Natural killer cell (primary cell): ENCODE data around the gene SLC44A5. TPM values are rescaled to one million over a fixed set of nuclear protein-coding genes. Genes with fewer than 3 reads are reported as not detected.

Experiments used
- ATAC-seq, 3 donors: fragments of 150-1000 bp in 2 of 3; fragments of 200-7000 bp in 1 of 3; cut with Tn5 transposase; 1 replicate in 1 of 3; 2 replicates in 2 of 3; pipeline ENCODE4 v1.10.0; 2021; ENCODE audit warnings: mild to moderate bottlenecking in 2 of 3, moderate library complexity in 2 of 3
- DNase-seq, 2 donors: peaks; one replicate each; pipeline versions ENCODE4 v3.0.0 to v3.0.0-alpha.2; 2013 to 2021; ENCODE audit warnings: mixed read lengths in 1 of 2
- H3K27ac ChIP-seq: one replicate; pipeline ENCODE4 v1.5.1; 2013; ENCODE audit warnings: mild to moderate bottlenecking, low read length
- H3K27me3 ChIP-seq: one replicate; pipeline ENCODE4 v1.6.1; 2013; ENCODE audit warnings: low read length; ENCODE audit not compliant: control insufficient read depth, insufficient read depth
- H3K36me3 ChIP-seq: one replicate; pipeline ENCODE4 v1.6.1; 2013; ENCODE audit warnings: low read length; ENCODE audit not compliant: control insufficient read depth, insufficient read depth
- H3K4me1 ChIP-seq: one replicate; pipeline ENCODE4 v1.6.1; 2013; ENCODE audit warnings: low read length; ENCODE audit not compliant: control insufficient read depth, insufficient read depth
- H3K4me3 ChIP-seq: one replicate; pipeline ENCODE4 v1.5.1; 2013; ENCODE audit warnings: low read length
- H3K9me3 ChIP-seq: one replicate; pipeline ENCODE4 v1.6.1; 2013; ENCODE audit warnings: low read length; ENCODE audit not compliant: control insufficient read depth, insufficient read depth
- H3K27ac Mint-ChIP-seq, 2 donors: one replicate each; pipeline ENCODE4 v1.8.0; 2022; ENCODE audit warnings: mild to moderate bottlenecking in 2 of 2, mixed read lengths in 2 of 2, moderate library complexity in 1 of 2
- H3K27me3 Mint-ChIP-seq, 2 donors: one replicate each; pipeline ENCODE4 v1.8.0; 2022; ENCODE audit warnings: low read depth in 2 of 2, mixed read lengths in 2 of 2
- H3K36me3 Mint-ChIP-seq: one replicate; pipeline ENCODE4 v1.8.0; 2022; ENCODE audit warnings: mixed read lengths
- H3K4me1 Mint-ChIP-seq, 2 donors: one replicate each; pipeline ENCODE4 v1.8.0; 2022; ENCODE audit warnings: mixed read lengths in 2 of 2
- H3K4me3 Mint-ChIP-seq: one replicate; pipeline ENCODE4 v1.8.0; 2022; ENCODE audit warnings: mild to moderate bottlenecking, moderate library complexity, mixed read lengths
- H3K9me3 Mint-ChIP-seq, 2 donors: one replicate each; pipeline ENCODE4 v1.8.0; 2022; ENCODE audit warnings: mixed read lengths in 2 of 2
- WGBS: methylation state at CpG from one replicate; pipeline ENCODE4 v1.1.7; 2013; ENCODE audit warnings: missing lambda C conversion rate; ENCODE audit not compliant: insufficient coverage; 5-methylcytosine and 5-hydroxymethylcytosine counted together
- intact Hi-C: fragments of 100-400 bp; cut with micrococcal nuclease; formaldehyde crosslinking; loops from one replicate; pipeline ENCODE4 v1.14.2; 2022
- total RNA-seq, 4 donors: library from RNA; stranded (reverse); fragments of 120-200 nt in 1 of 4; gene quantifications; one replicate each; pipeline versions ENCODE4 v1.2.3 to v1.2.4, GENCODE V29; 2013 to 2022
- TF ChIP-seq, protein P1 (sequence below): fragments of 200-600 bp; IDR thresholded peaks from one replicate; pipeline ENCODE4 v1.8.0; 2022; ENCODE audit warnings: antibody characterized with exemption

SLC44A5 gene
- total RNA-seq, 3 donors from 2014 or later (not counting 1 experiment from before 2014, with no cell fraction given): 0.15 to 1.2 TPM; not detected in 1

DNA sequence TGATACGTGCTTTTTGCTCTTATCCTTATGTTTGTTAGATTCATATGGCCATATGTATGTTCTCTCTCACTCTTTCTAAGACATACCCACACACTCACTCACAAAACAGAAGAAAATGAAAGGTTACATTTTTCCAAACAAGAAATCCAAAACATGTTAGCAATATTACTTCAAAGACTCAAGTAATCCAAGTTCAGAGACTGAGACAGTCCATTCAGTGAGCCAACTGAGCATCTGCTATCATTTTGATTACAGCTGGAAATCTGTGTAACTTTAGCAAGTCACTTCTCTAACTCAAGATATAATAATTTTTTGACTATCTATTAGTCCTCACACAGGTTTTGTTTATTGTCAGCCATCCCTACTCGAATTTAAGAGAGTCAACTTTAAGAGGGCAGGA, 257.9 kb downstream of the SLC44A5 start:
- no peaks in the 10 kb centered on the region for H3K36me3 Mint-ChIP-seq
- no peak overlapping the region for H3K4me3 ChIP-seq
- TF ChIP-seq, protein P1, sequence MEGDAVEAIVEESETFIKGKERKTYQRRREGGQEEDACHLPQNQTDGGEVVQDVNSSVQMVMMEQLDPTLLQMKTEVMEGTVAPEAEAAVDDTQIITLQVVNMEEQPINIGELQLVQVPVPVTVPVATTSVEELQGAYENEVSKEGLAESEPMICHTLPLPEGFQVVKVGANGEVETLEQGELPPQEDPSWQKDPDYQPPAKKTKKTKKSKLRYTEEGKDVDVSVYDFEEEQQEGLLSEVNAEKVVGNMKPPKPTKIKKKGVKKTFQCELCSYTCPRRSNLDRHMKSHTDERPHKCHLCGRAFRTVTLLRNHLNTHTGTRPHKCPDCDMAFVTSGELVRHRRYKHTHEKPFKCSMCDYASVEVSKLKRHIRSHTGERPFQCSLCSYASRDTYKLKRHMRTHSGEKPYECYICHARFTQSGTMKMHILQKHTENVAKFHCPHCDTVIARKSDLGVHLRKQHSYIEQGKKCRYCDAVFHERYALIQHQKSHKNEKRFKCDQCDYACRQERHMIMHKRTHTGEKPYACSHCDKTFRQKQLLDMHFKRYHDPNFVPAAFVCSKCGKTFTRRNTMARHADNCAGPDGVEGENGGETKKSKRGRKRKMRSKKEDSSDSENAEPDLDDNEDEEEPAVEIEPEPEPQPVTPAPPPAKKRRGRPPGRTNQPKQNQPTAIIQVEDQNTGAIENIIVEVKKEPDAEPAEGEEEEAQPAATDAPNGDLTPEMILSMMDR: no peak
- no peak overlapping the region for H3K4me3 Mint-ChIP-seq
- H3K4me1 ChIP-seq: no peaks in the 10 kb centered on the region
- no peaks in the 10 kb centered on the region for H3K27me3 ChIP-seq
- intact Hi-C loops: no loop called here
- H3K27ac Mint-ChIP-seq: no peak overlapping the region
- H3K36me3 ChIP-seq: no peaks in the 10 kb centered on the region
- no peak for ATAC-seq
- DNase-seq: no peak
- no peaks in the 10 kb centered on the region for H3K4me1 Mint-ChIP-seq
- peaks cover 12 to 15% of the 10 kb centered on the region in 2 donors for H3K9me3 Mint-ChIP-seq
- H3K9me3 ChIP-seq: peaks cover 3% of the 10 kb centered on the region
- no peak overlapping the region for H3K27ac ChIP-seq
- H3K27me3 Mint-ChIP-seq: no peaks in the 10 kb centered on the region
- 67% methylated on average over 1 of the region's 2 CpGs for WGBS

DNA sequence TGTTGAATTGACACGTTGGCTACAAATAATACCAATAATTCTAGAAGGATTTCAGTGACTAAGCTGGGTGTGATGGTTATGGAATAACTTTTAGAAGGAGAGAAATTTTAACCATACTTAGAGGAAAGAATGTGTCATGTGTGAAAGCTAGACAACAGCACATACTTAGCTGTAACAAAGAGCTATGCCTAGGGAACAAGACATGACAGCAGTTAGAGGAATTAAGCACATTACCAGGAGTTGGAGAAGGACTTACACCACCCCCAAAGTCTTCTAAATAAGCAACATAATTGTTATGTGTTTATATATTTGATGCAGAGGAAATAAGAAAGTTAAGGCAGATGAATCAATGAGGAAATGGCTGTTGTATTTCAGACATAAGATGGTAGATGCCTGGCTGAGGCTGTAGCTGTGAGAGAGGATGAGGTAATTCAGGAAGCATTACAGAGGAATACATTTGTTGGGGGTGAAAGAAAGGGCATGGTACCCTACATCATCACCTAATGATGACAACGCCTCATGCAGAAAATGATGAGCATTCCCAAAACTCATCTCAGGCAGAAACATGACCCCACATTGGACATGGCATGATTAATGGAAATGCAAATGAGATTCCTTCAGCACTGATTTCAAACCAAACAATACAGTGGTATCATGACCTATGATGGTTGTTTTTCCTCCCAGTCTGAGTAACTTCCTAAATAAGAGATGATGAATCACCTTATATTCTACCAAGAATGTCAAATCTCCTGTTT, 265.2 kb downstream of the SLC44A5 start:
- Histone ChIP-seq H3K27ac (no peak overlapping the region), H3K27me3 (no peaks in the 10 kb centered on the region), H3K9me3 (peaks cover 3% of the 10 kb centered on the region), H3K4me3 (no peak overlapping the region), H3K36me3 (no peaks in the 10 kb centered on the region), H3K4me1 (no peaks in the 10 kb centered on the region)
- Mint-ChIP-seq H3K9me3 (peaks cover 17 to 23% of the 10 kb centered on the region in 2 donors), H3K36me3 (no peaks in the 10 kb centered on the region), H3K27ac (no peak overlapping the region), H3K27me3 (no peaks in the 10 kb centered on the region), H3K4me3 (no peak overlapping the region), H3K4me1 (no peaks in the 10 kb centered on the region)
- DNase-seq (no peak), ATAC-seq (no peak)
- TF ChIP-seq, protein P1: no peak
- 88% methylated on average over 1 of the region's 2 CpGs for WGBS
- intact Hi-C loops: no loop called here

DNA sequence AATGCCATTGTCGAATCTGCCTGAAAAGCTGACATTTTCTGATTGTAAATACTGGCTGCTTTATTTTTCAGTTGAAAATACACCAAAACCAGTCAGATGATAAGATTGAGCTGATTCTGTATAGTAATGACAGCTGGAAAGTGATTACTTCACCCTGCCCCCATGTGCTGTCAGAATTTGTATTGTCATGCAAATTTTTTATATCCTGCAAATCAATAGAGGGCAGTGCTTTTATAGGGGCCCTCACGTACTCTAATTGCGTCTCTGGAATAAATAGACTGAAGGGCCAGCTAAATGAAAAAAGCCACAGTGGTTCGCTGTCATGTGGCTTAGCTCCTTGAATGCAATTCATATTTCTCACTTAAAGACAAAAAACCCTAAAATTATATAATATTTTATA, 268.1 kb downstream of the SLC44A5 start:
- H3K27ac ChIP-seq: no peak overlapping the region
- H3K27me3 ChIP-seq: no peaks in the 10 kb centered on the region
- no peaks in the 10 kb centered on the region for H3K36me3 Mint-ChIP-seq
- intact Hi-C loops: no loop called here
- H3K27me3 Mint-ChIP-seq: no peaks in the 10 kb centered on the region
- no peak overlapping the region for H3K27ac Mint-ChIP-seq
- no peaks in the 10 kb centered on the region for H3K9me3 ChIP-seq
- ATAC-seq (no peak), DNase-seq (no peak)
- H3K4me3 ChIP-seq: no peak overlapping the region
- WGBS: 91% methylated on average over 4 of the region's 4 CpGs
- no peaks in the 10 kb centered on the region for H3K4me1 Mint-ChIP-seq
- H3K9me3 Mint-ChIP-seq: peaks cover 13 to 15% of the 10 kb centered on the region in 2 donors
- H3K4me1 ChIP-seq: no peaks in the 10 kb centered on the region
- no peak overlapping the region for H3K4me3 Mint-ChIP-seq
- TF ChIP-seq, protein P1: no peak
- H3K36me3 ChIP-seq: no peaks in the 10 kb centered on the region

DNA sequence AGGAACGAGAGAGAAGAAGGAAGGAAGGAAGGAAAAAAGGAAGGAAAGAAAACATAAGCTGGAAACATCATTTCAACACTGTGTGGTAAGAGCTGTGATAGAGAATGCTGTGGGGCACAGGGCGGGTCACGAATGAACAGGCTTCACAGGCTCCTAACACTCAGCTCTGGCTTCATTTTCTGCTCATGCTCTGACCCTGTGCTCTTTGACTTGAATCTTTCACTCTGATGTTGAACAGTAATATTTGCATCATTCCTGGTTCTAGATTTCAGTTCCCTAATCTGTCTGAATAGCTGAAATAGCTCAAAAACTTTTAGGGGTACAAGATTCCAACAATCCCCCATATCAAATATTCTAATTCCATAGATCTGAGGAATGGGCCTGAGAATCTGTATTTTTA, 269.4 kb downstream of the SLC44A5 start:
- no peak for ATAC-seq
- WGBS: 68% methylated on average over 3 of the region's 3 CpGs
- intact Hi-C loops: no loop called here

More for the DNA sequence above, 269.4 kb downstream of the SLC44A5 start:
- Mint-ChIP-seq H3K27me3 (no peaks in the 10 kb centered on the region), H3K27ac (no peak overlapping the region), H3K4me1 (no peaks in the 10 kb centered on the region), H3K9me3 (peaks cover 9% of the 10 kb centered on the region in 2 donors), H3K36me3 (no peaks in the 10 kb centered on the region), H3K4me3 (no peak overlapping the region)
- no peaks in the 10 kb centered on the region for H3K36me3 ChIP-seq
- no peak for DNase-seq
- no peak overlapping the region for H3K27ac ChIP-seq
- no peaks in the 10 kb centered on the region for H3K4me1 ChIP-seq
- no peak overlapping the region for H3K4me3 ChIP-seq
- TF ChIP-seq, protein P1: no peak
- H3K27me3 ChIP-seq: no peaks in the 10 kb centered on the region
- H3K9me3 ChIP-seq: no peaks in the 10 kb centered on the region
